Measurements from ENCODE around the gene HADHB.

HADHB gene

GRCh38 chr2:26212011-26212410 lies 32.7 kb upstream of the HADHB start:
- no peak overlapping the region for H3K4me3 ChIP-seq (ENCODE audit: low read length)
- H4K20me1 ChIP-seq (ENCODE audit: control insufficient read depth, insufficient read depth, low read depth, low read length) = no peaks in the 10 kb centered on the region
- H3K4me1 ChIP-seq (ENCODE audit: control insufficient read depth, low read length) = no peaks in the 10 kb centered on the region
- peaks cover 77% of the 10 kb centered on the region for H3K36me3 ChIP-seq (ENCODE audit: control insufficient read depth, low read length)
- H3K4me2 ChIP-seq (ENCODE audit: low read length) = no peak overlapping the region
- H3K79me2 ChIP-seq (ENCODE audit: control insufficient read depth, low read length) = no peaks in the 10 kb centered on the region
- no peaks in the 10 kb centered on the region for H3F3A ChIP-seq (ENCODE audit: control insufficient read depth, insufficient read depth)
- H3K27me3 ChIP-seq (ENCODE audit: control insufficient read depth, low read length) = no peaks in the 10 kb centered on the region
- no peak for TF ChIP-seq CTCF (IDR thresholded peaks at IDR 0.05; ENCODE audit: low read depth, low read length, poor library complexity, severe bottlenecking)
- no peak for TF ChIP-seq EZH2phosphoT487 (IDR thresholded peaks at IDR 0.05; ENCODE audit: borderline replicate concordance, low read length)
- no peaks in the 10 kb centered on the region for H3K9me2 ChIP-seq (replicated peaks; ENCODE audit: control insufficient read depth, low read length)
- no peak overlapping the region for H3K27ac ChIP-seq (ENCODE audit: low read depth, low read length)
- H3K9me3 ChIP-seq (ENCODE audit: control insufficient read depth, insufficient read depth, low read length) = no peaks in the 10 kb centered on the region

- no peaks in the 10 kb centered on the region for H4K20me1 ChIP-seq (ENCODE audit: control insufficient read depth, insufficient read depth, low read depth, low read length)
- no peaks in the 10 kb centered on the region for H3K9me3 ChIP-seq (ENCODE audit: control insufficient read depth, insufficient read depth, low read length)
- H3K4me2 ChIP-seq (ENCODE audit: low read length) = no peak overlapping the region
- peaks cover 73% of the 10 kb centered on the region for H3K36me3 ChIP-seq (ENCODE audit: control insufficient read depth, low read length)
- H3K79me2 ChIP-seq (ENCODE audit: control insufficient read depth, low read length) = no peaks in the 10 kb centered on the region
- TF ChIP-seq EZH2phosphoT487 (IDR thresholded peaks at IDR 0.05; ENCODE audit: borderline replicate concordance, low read length) (no peak), CTCF (IDR thresholded peaks at IDR 0.05; ENCODE audit: low read depth, low read length, poor library complexity, severe bottlenecking) (no peak)
- no peak overlapping the region for H3K27ac ChIP-seq (ENCODE audit: low read depth, low read length)
- H3K27me3 ChIP-seq (ENCODE audit: control insufficient read depth, low read length) = no peaks in the 10 kb centered on the region
- no peaks in the 10 kb centered on the region for H3K4me1 ChIP-seq (ENCODE audit: control insufficient read depth, low read length)
- no peaks in the 10 kb centered on the region for H3F3A ChIP-seq (ENCODE audit: control insufficient read depth, insufficient read depth)
- no peak overlapping the region for H3K4me3 ChIP-seq (ENCODE audit: low read length)
- H3K9me2 ChIP-seq (replicated peaks; ENCODE audit: control insufficient read depth, low read length) = no peaks in the 10 kb centered on the region
Measured at GRCh38 chr2:26214759-26215158, 30.0 kb upstream of the HADHB start.

- H3K36me3 ChIP-seq (ENCODE audit: control insufficient read depth, low read length) = peaks cover 66% of the 10 kb centered on the region
- no peaks in the 10 kb centered on the region for H3K27me3 ChIP-seq (ENCODE audit: control insufficient read depth, low read length)
- H3K9me3 ChIP-seq (ENCODE audit: control insufficient read depth, insufficient read depth, low read length) = no peaks in the 10 kb centered on the region
- H3K4me2 ChIP-seq (ENCODE audit: low read length) = no peak overlapping the region
- TF ChIP-seq EZH2phosphoT487 (IDR thresholded peaks at IDR 0.05; ENCODE audit: borderline replicate concordance, low read length) = no peak
- no peak for TF ChIP-seq CTCF (IDR thresholded peaks at IDR 0.05; ENCODE audit: low read depth, low read length, poor library complexity, severe bottlenecking)
- H3K4me1 ChIP-seq (ENCODE audit: control insufficient read depth, low read length) = no peaks in the 10 kb centered on the region
- H4K20me1 ChIP-seq (ENCODE audit: control insufficient read depth, insufficient read depth, low read depth, low read length) = no peaks in the 10 kb centered on the region
- H3K4me3 ChIP-seq (ENCODE audit: low read length) = no peak overlapping the region
- no peak overlapping the region for H3K27ac ChIP-seq (ENCODE audit: low read depth, low read length)
- no peaks in the 10 kb centered on the region for H3K79me2 ChIP-seq (ENCODE audit: control insufficient read depth, low read length)
- no peaks in the 10 kb centered on the region for H3K9me2 ChIP-seq (replicated peaks; ENCODE audit: control insufficient read depth, low read length)
- no peaks in the 10 kb centered on the region for H3F3A ChIP-seq (ENCODE audit: control insufficient read depth, insufficient read depth)
Measured at GRCh38 chr2:26215833-26216232, 28.9 kb upstream of the HADHB start.

- no peaks in the 10 kb centered on the region for H3F3A ChIP-seq (ENCODE audit: control insufficient read depth, insufficient read depth)
- H3K27me3 ChIP-seq (ENCODE audit: control insufficient read depth, low read length) = no peaks in the 10 kb centered on the region
- H3K4me1 ChIP-seq (ENCODE audit: control insufficient read depth, low read length) = no peaks in the 10 kb centered on the region
- no peaks in the 10 kb centered on the region for H3K9me3 ChIP-seq (ENCODE audit: control insufficient read depth, insufficient read depth, low read length)
- H3K79me2 ChIP-seq (ENCODE audit: control insufficient read depth, low read length) = no peaks in the 10 kb centered on the region
- H4K20me1 ChIP-seq (ENCODE audit: control insufficient read depth, insufficient read depth, low read depth, low read length) = no peaks in the 10 kb centered on the region
- peaks cover 59% of the 10 kb centered on the region for H3K36me3 ChIP-seq (ENCODE audit: control insufficient read depth, low read length)
- no peak overlapping the region for H3K4me3 ChIP-seq (ENCODE audit: low read length)
- H3K4me2 ChIP-seq (ENCODE audit: low read length) = no peak overlapping the region
- no peaks in the 10 kb centered on the region for H3K9me2 ChIP-seq (replicated peaks; ENCODE audit: control insufficient read depth, low read length)
- no peak overlapping the region for H3K27ac ChIP-seq (ENCODE audit: low read depth, low read length)
- TF ChIP-seq EZH2phosphoT487 (IDR thresholded peaks at IDR 0.05; ENCODE audit: borderline replicate concordance, low read length) (no peak), CTCF (IDR thresholded peaks at IDR 0.05; ENCODE audit: low read depth, low read length, poor library complexity, severe bottlenecking) (no peak)
Measured at GRCh38 chr2:26216587-26216986, 28.2 kb upstream of the HADHB start.
